CD4-positive, alpha-beta T cell treated with Interferon alpha-2 for 1 hour (primary cell): Measurements from ENCODE around the gene LENG1.

Source experiments
- DNase-seq, 2 donors: peaks; one replicate each; pipeline ENCODE4 v3.0.0-alpha.2; 2020 to 2022

The LENG1 gene

GRCh38 chr19:54106716-54107115, 52.8 kb downstream of the LENG1 start:
- DNase-seq, result no peak

GRCh38 chr19:54105796-54106195, 53.7 kb downstream of the LENG1 start:
- DNase-seq, result no peak
